ENCODE data around the gene SNAP91. TPM values are rescaled to one million over a fixed set of nuclear protein-coding genes. Genes with fewer than 3 reads are reported as not detected.

SNAP91 gene
- total RNA-seq = not detected in 2 replicates

GRCh38 chr6:83708970-83709747 lies at the start of gene SNAP91:
TSS of gene SNAP91 (minus strand) at chr6:83709101. CDS start at chr6:83707927, 1,174 bp downstream.

GRCh38 chr6:83511901-83512681 lies 196.8 kb downstream of the SNAP91 start, which contains the start of gene PRSS35:
TSS of gene PRSS35 (plus strand) at chr6:83512534. CDS start at chr6:83523442, 10,908 bp downstream.

Other genes with a start within 250 kb of the SNAP91 start
- 3.9 and 5.0 TPM in 2 replicates for gene PRSS35, start 196.6 kb downstream of the SNAP91 start, total RNA-seq
- not detected in 2 replicates for gene RIPPLY2, start 144.3 kb upstream of the SNAP91 start, total RNA-seq
- gene CYB5R4, start 150.6 kb upstream of the SNAP91 start, total RNA-seq = 1.0 and 2.7 TPM in 2 replicates